RWPE2 (cell line): Measurements from ENCODE around the gene PLCXD3.

Experiments used
- ATAC-seq: fragments of 200-7000 bp; cut with Tn5 transposase; 3 replicates; pipeline ENCODE4 v1.9.1; 2021; ENCODE audit warnings: low read depth
- DNase-seq: peaks from one replicate; pipeline ENCODE4 v3.0.0-alpha.2; 2020; ENCODE audit warnings: low spot score
- H3K27ac ChIP-seq: fragments of 450-650 bp; 2 replicates; pipeline ENCODE4 v1.5.1; 2017; ENCODE audit warnings: mild to moderate bottlenecking; ENCODE audit not compliant: poor library complexity, severe bottlenecking
- H3K27me3 ChIP-seq: fragments of 250-450 bp; sonication (Bioruptor Pico); 2 replicates; pipeline ENCODE4 v1.5.1; 2021; ENCODE audit warnings: mild to moderate bottlenecking, moderate library complexity; ENCODE audit not compliant: insufficient read depth, poor library complexity, severe bottlenecking
- H3K36me3 ChIP-seq: fragments of 250-450 bp; sonication (Bioruptor Pico); 2 replicates; pipeline ENCODE4 v1.5.1; 2020; ENCODE audit warnings: low read depth, mild to moderate bottlenecking, moderate library complexity
- H3K4me1 ChIP-seq: fragments of 250-450 bp; sonication (Bioruptor Pico); 2 replicates; pipeline ENCODE4 v1.5.1; 2021; ENCODE audit warnings: mild to moderate bottlenecking, moderate library complexity; ENCODE audit not compliant: insufficient read depth, poor library complexity, severe bottlenecking
- H3K4me3 ChIP-seq: fragments of 250-450 bp; sonication (Bioruptor Pico); 2 replicates; pipeline ENCODE4 v1.5.1; 2021; ENCODE audit warnings: mild to moderate bottlenecking, moderate library complexity; ENCODE audit not compliant: severe bottlenecking
- H3K9me3 ChIP-seq: fragments of 250-450 bp; sonication (Bioruptor Pico); 2 replicates; pipeline ENCODE4 v1.5.1; 2021; ENCODE audit warnings: mild to moderate bottlenecking, moderate library complexity; ENCODE audit not compliant: severe bottlenecking
- CTCF ChIP-seq: fragments of 450-650 bp; IDR thresholded peaks from one replicate; pipeline ENCODE4 v1.5.1; 2017; ENCODE audit warnings: mild to moderate bottlenecking, moderate library complexity; ENCODE audit not compliant: poor library complexity, severe bottlenecking

PLCXD3 gene

GRCh38 chr5:41296066-41296465, 214.3 kb downstream of the PLCXD3 start:
- no peaks in the 10 kb centered on the region for H3K27me3 ChIP-seq
- H3K36me3 ChIP-seq: no peaks in the 10 kb centered on the region
- no peak overlapping the region for H3K4me3 ChIP-seq
- TF ChIP-seq CTCF: no peak
- no peak overlapping the region for H3K27ac ChIP-seq
- no peaks in the 10 kb centered on the region for H3K4me1 ChIP-seq
- no peak for ATAC-seq
- no peaks in the 10 kb centered on the region for H3K9me3 ChIP-seq
- no peak for DNase-seq

- ATAC-seq (no peak), DNase-seq (no peak)
- no peak for TF ChIP-seq CTCF
- Histone ChIP-seq H3K4me3 (no peak overlapping the region), H3K9me3 (no peaks in the 10 kb centered on the region), H3K36me3 (no peaks in the 10 kb centered on the region), H3K27ac (no peak overlapping the region), H3K27me3 (no peaks in the 10 kb centered on the region), H3K4me1 (no peaks in the 10 kb centered on the region)
Measured at GRCh38 chr5:41291323-41291722, 219.1 kb downstream of the PLCXD3 start.

GRCh38 chr5:41290810-41291209, 219.6 kb downstream of the PLCXD3 start:
- DNase-seq: no peak
- H3K4me1 ChIP-seq: no peaks in the 10 kb centered on the region

GRCh38 chr5:41289970-41290464, 220.4 kb downstream of the PLCXD3 start:
- Histone ChIP-seq H3K36me3 (no peaks in the 10 kb centered on the region), H3K4me3 (no peak overlapping the region), H3K4me1 (no peaks in the 10 kb centered on the region), H3K27me3 (no peaks in the 10 kb centered on the region), H3K27ac (no peak overlapping the region), H3K9me3 (no peaks in the 10 kb centered on the region)
- DNase-seq (no peak), ATAC-seq (no peak)
- TF ChIP-seq CTCF: no peak

More at GRCh38 chr5:41290810-41291209, 219.6 kb downstream of the PLCXD3 start:
- H3K27ac ChIP-seq: no peak overlapping the region
- no peaks in the 10 kb centered on the region for H3K9me3 ChIP-seq
- no peak overlapping the region for H3K4me3 ChIP-seq
- ATAC-seq: no peak
- no peak for TF ChIP-seq CTCF
- H3K27me3 ChIP-seq: no peaks in the 10 kb centered on the region
- no peaks in the 10 kb centered on the region for H3K36me3 ChIP-seq

- ATAC-seq: no peak
- H3K27me3 ChIP-seq: peaks cover 16% of the 10 kb centered on the region
- no peak for TF ChIP-seq CTCF
- no peaks in the 10 kb centered on the region for H3K36me3 ChIP-seq
- H3K27ac ChIP-seq: no peak overlapping the region
- no peaks in the 10 kb centered on the region for H3K4me1 ChIP-seq
- no peak overlapping the region for H3K4me3 ChIP-seq
- H3K9me3 ChIP-seq: no peaks in the 10 kb centered on the region
- no peak for DNase-seq
Measured at GRCh38 chr5:41286696-41287095, 223.7 kb downstream of the PLCXD3 start.
